Prostate gland (tissue), 2 donors: ENCODE measurements around the gene PDGFC. TPM values are rescaled to one million over a fixed set of nuclear protein-coding genes. Genes with fewer than 3 reads are reported as not detected.

Source experiments
- DNase-seq: peaks from one replicate; pipeline ENCODE4 v3.0.0-alpha.2; 2019; ENCODE audit warnings: low spot score
- H3K27ac ChIP-seq, 2 donors: fragments of 200-600 bp; sonication (generic); 2 replicates each; pipeline ENCODE4 v1.5.1; 2017 to 2019
- H3K27me3 ChIP-seq: fragments of 200-600 bp; sonication (generic); replicated peaks from 2 replicates; pipeline ENCODE4 v1.5.1; 2019; ENCODE audit not compliant: insufficient read depth
- H3K36me3 ChIP-seq, 2 donors: fragments of 200-600 bp; sonication (generic); 1 replicate in 1 of 2; 2 replicates in 1 of 2; pipeline versions ENCODE4 v1.5.1 to v1.8.1; 2017 to 2019
- H3K4me1 ChIP-seq: fragments of 200-600 bp; sonication (generic); replicated peaks from 2 replicates; pipeline ENCODE4 v1.5.1; 2019
- H3K4me3 ChIP-seq, 2 donors: fragments of 200-600 bp; sonication (generic); 2 replicates each; pipeline ENCODE4 v1.5.1; 2017 to 2019
- H3K9me3 ChIP-seq: fragments of 200-600 bp; sonication (generic); 2 replicates; pipeline ENCODE4 v1.5.1; 2017
- POLR2A ChIP-seq: fragments of 450-650 bp; IDR thresholded peaks from one replicate; pipeline ENCODE4 v1.6.1; 2016; ENCODE audit warnings: antibody characterized with exemption, mild to moderate bottlenecking
- POLR2AphosphoS5 ChIP-seq: sonication (generic); formaldehyde crosslinking; IDR thresholded peaks from one replicate; pipeline ENCODE4 v1.6.1; 2017; ENCODE audit warnings: antibody characterized with exemption
- WGBS: methylation state at CpG from one replicate; pipeline ENCODE4 v1.1.5; 2018; 5-methylcytosine and 5-hydroxymethylcytosine counted together
- intact Hi-C: fragments of 100-400 bp; cut with DNase I; formaldehyde crosslinking; loops from one replicate; pipeline ENCODE4 v1.14.2; 2022
- total RNA-seq, 2 donors: library from RNA; depleted of rRNA; stranded (reverse); fragments of >200 nt; gene quantifications; one replicate each; pipeline ENCODE4 v1.1.0, GENCODE V29; 2016
- TF ChIP-seq, protein P1 (sequence below), 4 experiments: fragments of 200-600 bp in 2 of 4; fragments of 450-650 bp in 2 of 4; sonication (generic) in 2 of 4; IDR thresholded peaks; 1 replicate in 3 of 4; 2 replicates in 1 of 4; pipeline ENCODE4 v1.5.1; 2016 to 2019; ENCODE audit warnings: antibody characterized with exemption in 4 of 4, mild to moderate bottlenecking in 2 of 4, moderate library complexity in 2 of 4

Gene PDGFC
- total RNA-seq, 2 donors from 2014 or later, result 18.6 to 36.8 TPM

DNA sequence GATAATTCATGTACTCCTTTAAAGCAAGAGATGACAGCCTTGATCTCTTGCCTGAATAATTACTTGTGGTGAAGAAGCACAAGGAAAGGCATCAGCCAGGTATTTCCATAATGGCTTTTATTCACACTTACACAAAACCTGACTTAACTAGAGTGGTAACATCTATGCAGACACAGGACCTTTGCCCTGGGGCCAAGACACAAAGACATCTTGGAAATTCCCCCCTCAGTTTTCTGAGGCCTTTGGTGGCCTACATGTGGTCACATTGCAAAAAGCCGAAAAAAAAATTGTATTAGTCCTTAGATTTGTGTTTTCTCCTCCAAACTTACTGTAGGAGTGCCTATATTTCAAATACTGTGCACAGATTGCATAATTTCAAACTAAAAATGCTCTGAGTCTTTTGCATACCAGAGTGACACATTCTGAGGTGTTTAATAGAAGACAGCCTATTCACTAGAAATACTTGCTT is 172.4 kb downstream of the PDGFC start:
- WGBS, result 97% methylated on average over 1 of the region's 1 CpG
- Histone ChIP-seq H3K36me3 (no peaks in the 10 kb centered on the region), H3K4me3 (no peak overlapping the region), H3K9me3 (no peaks in the 10 kb centered on the region), H3K4me1 (no peaks in the 10 kb centered on the region), H3K27ac (no peak overlapping the region), H3K27me3 (no peaks in the 10 kb centered on the region)
- intact Hi-C loops, result no loop called here
- no peak for DNase-seq
- TF ChIP-seq POLR2A (no peak), POLR2AphosphoS5 (no peak)
- TF ChIP-seq, protein P1, sequence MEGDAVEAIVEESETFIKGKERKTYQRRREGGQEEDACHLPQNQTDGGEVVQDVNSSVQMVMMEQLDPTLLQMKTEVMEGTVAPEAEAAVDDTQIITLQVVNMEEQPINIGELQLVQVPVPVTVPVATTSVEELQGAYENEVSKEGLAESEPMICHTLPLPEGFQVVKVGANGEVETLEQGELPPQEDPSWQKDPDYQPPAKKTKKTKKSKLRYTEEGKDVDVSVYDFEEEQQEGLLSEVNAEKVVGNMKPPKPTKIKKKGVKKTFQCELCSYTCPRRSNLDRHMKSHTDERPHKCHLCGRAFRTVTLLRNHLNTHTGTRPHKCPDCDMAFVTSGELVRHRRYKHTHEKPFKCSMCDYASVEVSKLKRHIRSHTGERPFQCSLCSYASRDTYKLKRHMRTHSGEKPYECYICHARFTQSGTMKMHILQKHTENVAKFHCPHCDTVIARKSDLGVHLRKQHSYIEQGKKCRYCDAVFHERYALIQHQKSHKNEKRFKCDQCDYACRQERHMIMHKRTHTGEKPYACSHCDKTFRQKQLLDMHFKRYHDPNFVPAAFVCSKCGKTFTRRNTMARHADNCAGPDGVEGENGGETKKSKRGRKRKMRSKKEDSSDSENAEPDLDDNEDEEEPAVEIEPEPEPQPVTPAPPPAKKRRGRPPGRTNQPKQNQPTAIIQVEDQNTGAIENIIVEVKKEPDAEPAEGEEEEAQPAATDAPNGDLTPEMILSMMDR (IDR thresholded peaks at IDR 0.05), result no peak

DNA sequence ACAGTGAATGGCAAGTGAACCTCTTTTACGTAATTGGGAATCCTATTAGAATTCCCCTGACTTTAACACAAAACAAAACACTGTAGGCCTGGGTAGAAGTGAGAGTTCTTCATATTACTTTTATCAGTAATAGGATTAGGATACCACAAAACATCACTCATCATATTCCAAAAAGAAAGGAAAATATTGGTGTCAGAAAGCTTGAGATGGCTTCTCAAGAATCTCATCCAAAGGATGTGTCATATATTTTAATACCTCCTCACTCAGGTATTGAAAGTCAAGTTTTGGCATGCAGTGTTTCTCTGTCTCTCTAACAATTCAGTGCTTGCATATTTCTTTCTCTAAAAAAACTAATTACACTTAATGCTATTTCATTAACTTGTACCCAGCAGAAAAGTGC is 173.2 kb downstream of the PDGFC start:
- DNase-seq, result no peak
- no peaks in the 10 kb centered on the region for H3K4me1 ChIP-seq
- no peaks in the 10 kb centered on the region for H3K36me3 ChIP-seq
- TF ChIP-seq POLR2A, result no peak
- TF ChIP-seq, protein P1 (IDR thresholded peaks at IDR 0.05), result no peak
- TF ChIP-seq POLR2AphosphoS5, result no peak
- 90% methylated on average over 1 of the region's 1 CpG for WGBS
- H3K9me3 ChIP-seq, result no peaks in the 10 kb centered on the region
- no peaks in the 10 kb centered on the region for H3K27me3 ChIP-seq
- no peak overlapping the region for H3K27ac ChIP-seq
- intact Hi-C loops, result no loop called here
- H3K4me3 ChIP-seq, result no peak overlapping the region

DNA sequence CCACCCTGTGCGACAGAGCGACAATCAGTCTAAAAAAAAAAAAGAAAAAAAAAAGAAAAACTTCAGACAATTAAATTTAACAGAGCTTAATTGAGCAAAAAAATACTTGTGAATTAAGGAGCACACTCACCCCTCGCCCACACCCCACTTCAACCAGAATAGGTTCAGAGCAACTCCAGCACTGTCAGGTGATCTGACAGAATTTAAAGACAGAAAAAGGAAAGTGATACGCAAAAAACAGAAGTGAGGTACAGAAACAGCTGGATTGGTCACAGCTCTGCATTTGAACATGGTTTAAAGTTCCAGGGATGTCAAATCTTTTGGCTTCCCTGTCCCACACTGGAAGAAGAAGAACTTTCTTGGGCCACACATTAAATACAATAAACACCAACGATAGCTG is 174.4 kb downstream of the PDGFC start:
- 98% methylated on average over 5 of the region's 5 CpGs for WGBS
- Histone ChIP-seq H3K4me1 (no peaks in the 10 kb centered on the region), H3K27me3 (no peaks in the 10 kb centered on the region), H3K27ac (no peak overlapping the region), H3K36me3 (no peaks in the 10 kb centered on the region), H3K9me3 (no peaks in the 10 kb centered on the region), H3K4me3 (no peak overlapping the region)
- TF ChIP-seq POLR2A, result no peak
- no peak for TF ChIP-seq POLR2AphosphoS5
- TF ChIP-seq, protein P1 (IDR thresholded peaks at IDR 0.05), result no peak
- intact Hi-C loops, result no loop called here
- DNase-seq, result no peak

DNA sequence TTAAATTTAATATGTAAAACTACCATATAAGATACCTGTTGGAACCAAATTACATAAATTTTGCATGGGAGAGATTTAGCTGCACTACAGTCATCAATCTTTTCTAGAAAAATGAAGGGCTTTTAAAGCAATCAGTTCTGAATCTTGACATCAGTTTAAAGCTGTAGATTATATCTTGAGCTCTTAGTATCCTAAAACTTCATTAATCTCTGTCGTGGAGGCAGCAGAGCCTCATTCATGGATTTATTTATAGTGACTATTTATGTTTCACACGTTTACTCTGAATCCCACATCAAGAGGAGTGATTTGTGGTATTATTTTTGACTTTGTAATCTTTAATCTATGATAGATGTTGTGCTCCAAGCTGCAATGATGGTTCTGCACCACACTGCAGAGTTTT is 175.9 kb downstream of the PDGFC start:
- Histone ChIP-seq H3K4me1 (no peaks in the 10 kb centered on the region), H3K9me3 (no peaks in the 10 kb centered on the region), H3K27ac (no peak overlapping the region), H3K4me3 (no peak overlapping the region), H3K36me3 (no peaks in the 10 kb centered on the region), H3K27me3 (no peaks in the 10 kb centered on the region)
- WGBS, result 32% methylated on average over 2 of the region's 2 CpGs
- no peak for DNase-seq
- TF ChIP-seq POLR2A (no peak), POLR2AphosphoS5 (no peak)
- TF ChIP-seq, protein P1 (IDR thresholded peaks at IDR 0.05), result no peak
- intact Hi-C loops, result no loop called here

DNA sequence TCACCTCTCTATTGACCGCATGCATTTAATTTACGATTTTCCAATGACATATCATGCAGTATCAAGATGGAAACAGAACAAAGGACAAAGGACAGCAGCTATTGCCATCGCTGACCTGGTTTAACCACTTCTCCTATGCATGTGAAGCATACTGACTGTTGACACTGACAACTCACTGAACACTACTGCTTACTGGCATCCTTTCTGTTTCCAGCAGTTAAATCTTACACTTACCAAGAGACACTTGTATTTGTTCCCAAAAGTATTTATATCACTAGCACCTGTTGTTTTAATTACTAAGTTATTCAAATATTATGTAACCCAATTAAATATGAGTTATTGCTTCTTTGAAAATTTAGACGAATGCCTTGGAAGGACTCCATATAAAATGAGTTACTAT is 176.7 kb downstream of the PDGFC start:
- intact Hi-C loops, result no loop called here
- TF ChIP-seq POLR2A (no peak), POLR2AphosphoS5 (no peak)
- TF ChIP-seq, protein P1 (IDR thresholded peaks at IDR 0.05), result no peak
- 50% methylated on average over 4 of the region's 4 CpGs for WGBS
- Histone ChIP-seq H3K36me3 (no peaks in the 10 kb centered on the region), H3K27me3 (no peaks in the 10 kb centered on the region), H3K27ac (no peak overlapping the region), H3K4me3 (no peak overlapping the region), H3K4me1 (no peaks in the 10 kb centered on the region), H3K9me3 (no peaks in the 10 kb centered on the region)
- no peak for DNase-seq
